GM23338 (cell line): ENCODE results near the gene MAP3K9. TPM values are rescaled to one million over a fixed set of nuclear protein-coding genes. Genes with fewer than 3 reads are reported as not detected.

Source experiments
- ATAC-seq: fragments of 200-7000 bp; cut with Tn5 transposase; 3 replicates; pipeline ENCODE4 v1.9.1; 2020
- DNase-seq: peaks from one replicate; pipeline ENCODE4 v3.0.0-alpha.2; 2015; ENCODE audit warnings: low spot score
- H2AFZ ChIP-seq: fragments of 200-600 bp; sonication (generic); 2 replicates; pipeline ENCODE4 v1.8.0; 2016; ENCODE audit warnings: antibody characterized with exemption, mild to moderate bottlenecking, moderate library complexity
- H3F3A ChIP-seq: fragments of 200-600 bp; sonication (generic); replicated peaks from 2 replicates; pipeline ENCODE4 v1.8.0; 2017; ENCODE audit warnings: antibody characterized with exemption, mixed run types, low read depth
- H3K27ac ChIP-seq: fragments of 200-600 bp; sonication (generic); 2 replicates; pipeline ENCODE4 v1.6.1; 2016; ENCODE audit warnings: low read depth
- H3K27me3 ChIP-seq: fragments of 200-600 bp; sonication (generic); 2 replicates; pipeline ENCODE4 v1.8.0; 2016; ENCODE audit warnings: mild to moderate bottlenecking, mixed run types, moderate library complexity; ENCODE audit not compliant: insufficient read depth
- H3K36me3 ChIP-seq: fragments of 200-600 bp; sonication (generic); 2 replicates; pipeline ENCODE4 v1.8.0; 2016; ENCODE audit warnings: mild to moderate bottlenecking; ENCODE audit not compliant: insufficient read depth
- H3K4me1 ChIP-seq: fragments of 200-600 bp; sonication (generic); 2 replicates; pipeline ENCODE4 v1.8.0; 2016; ENCODE audit warnings: mild to moderate bottlenecking, moderate library complexity; ENCODE audit not compliant: insufficient read depth
- H3K4me2 ChIP-seq: fragments of 200-600 bp; sonication (generic); 2 replicates; pipeline ENCODE4 v1.7.1; 2017; ENCODE audit warnings: mixed run types
- H3K4me3 ChIP-seq: fragments of 200-600 bp; sonication (generic); 2 replicates; pipeline ENCODE4 v1.6.1; 2016; ENCODE audit warnings: mixed run types
- H3K79me2 ChIP-seq: fragments of 200-600 bp; sonication (generic); replicated peaks from 2 replicates; pipeline ENCODE4 v1.8.0; 2017; ENCODE audit warnings: mild to moderate bottlenecking; ENCODE audit not compliant: insufficient read depth
- H3K9me2 ChIP-seq: fragments of 200-600 bp; sonication (generic); 2 replicates; pipeline ENCODE4 v1.8.0; 2017; ENCODE audit not compliant: insufficient read depth
- H4K20me1 ChIP-seq: fragments of 200-600 bp; sonication (generic); replicated peaks from 2 replicates; pipeline ENCODE4 v1.8.0; 2017; ENCODE audit warnings: mild to moderate bottlenecking; ENCODE audit not compliant: insufficient read depth
- H3K27ac Mint-ChIP-seq: 2 replicates; pipeline ENCODE4 v1.8.0; 2020; ENCODE audit warnings: inconsistent platforms, mild to moderate bottlenecking, moderate library complexity, mixed read lengths
- H3K27me3 Mint-ChIP-seq: 3 replicates; pipeline ENCODE4 v1.8.0; 2022; ENCODE audit warnings: low read depth, mild to moderate bottlenecking, moderate library complexity, mixed read lengths, inconsistent platforms; ENCODE audit not compliant: insufficient read depth, poor library complexity
- H3K36me3 Mint-ChIP-seq: 3 replicates; pipeline ENCODE4 v1.8.0; 2021; ENCODE audit warnings: low read depth, mild to moderate bottlenecking, inconsistent platforms, moderate library complexity, mixed read lengths
- H3K4me1 Mint-ChIP-seq: 3 replicates; pipeline ENCODE4 v1.8.0; 2020; ENCODE audit warnings: mild to moderate bottlenecking, inconsistent platforms, mixed read lengths
- H3K4me3 Mint-ChIP-seq: 3 replicates; pipeline ENCODE4 v1.8.0; 2021; ENCODE audit warnings: moderate library complexity, mild to moderate bottlenecking, inconsistent platforms, mixed read lengths
- H3K9me3 Mint-ChIP-seq: 3 replicates; pipeline ENCODE4 v1.8.0; 2020; ENCODE audit warnings: moderate library complexity, mild to moderate bottlenecking, inconsistent platforms, mixed read lengths
- CREB1 ChIP-seq: fragments of 250-450 bp; sonication (Bioruptor Pico); IDR thresholded peaks from 2 replicates; pipeline ENCODE4 v1.5.0; 2020; ENCODE audit warnings: low read depth, mild to moderate bottlenecking, moderate library complexity
- CTCF ChIP-seq, 2 experiments: fragments of 200-600 bp in 1 of 2; sonication (generic) in 1 of 2; conservative IDR thresholded peaks; 2 replicates each; pipeline versions ENCODE4 v1.5.1 to v1.6.1; 2016 to 2017; ENCODE audit warnings: antibody characterized with exemption in 2 of 2, low read depth in 2 of 2, mild to moderate bottlenecking in 2 of 2, moderate library complexity in 1 of 2
- ETS1 ChIP-seq: IDR thresholded peaks from 2 replicates; pipeline ENCODE4 v1.6.1; 2016; ENCODE audit warnings: antibody characterized with exemption
- EZH2 ChIP-seq: fragments of 200-600 bp; sonication (generic); IDR thresholded peaks from one replicate; pipeline ENCODE4 v1.8.0; 2017; ENCODE audit warnings: antibody characterized with exemption, mild to moderate bottlenecking, low read depth; ENCODE audit not compliant: unreplicated experiment
- EZH2phosphoT487 ChIP-seq: fragments of 200-600 bp; sonication (generic); IDR thresholded peaks from one replicate; pipeline ENCODE4 v1.8.1; 2018; ENCODE audit warnings: antibody characterized with exemption; ENCODE audit not compliant: unreplicated experiment
- JUNB ChIP-seq: IDR thresholded peaks from one replicate; pipeline ENCODE4 v1.6.1; 2016; ENCODE audit warnings: antibody characterized with exemption; ENCODE audit not compliant: unreplicated experiment
- NANOG ChIP-seq: IDR thresholded peaks from 2 replicates; pipeline ENCODE4 v1.6.1; 2016; ENCODE audit warnings: antibody characterized with exemption, borderline replicate concordance
- POLR2AphosphoS5 ChIP-seq: IDR thresholded peaks from 2 replicates; pipeline ENCODE4 v1.6.1; 2016; ENCODE audit warnings: antibody characterized with exemption, low read depth
- REST ChIP-seq: IDR thresholded peaks from one replicate; pipeline ENCODE4 v1.6.1; 2018; ENCODE audit warnings: antibody characterized with exemption; ENCODE audit not compliant: unreplicated experiment
- STAT1 ChIP-seq: IDR thresholded peaks from one replicate; pipeline ENCODE4 v1.6.1; 2016; ENCODE audit warnings: antibody characterized with exemption; ENCODE audit not compliant: unreplicated experiment
- ZNF114 ChIP-seq: fragments of 250-450 bp; sonication (Bioruptor Pico); IDR thresholded peaks from 2 replicates; pipeline ENCODE4 v1.5.0; 2020; ENCODE audit warnings: mild to moderate bottlenecking, moderate library complexity
- ZNF331 ChIP-seq: fragments of 250-450 bp; sonication (Bioruptor Pico); IDR thresholded peaks from 2 replicates; pipeline ENCODE4 v1.5.0; 2020; ENCODE audit warnings: low read depth, mild to moderate bottlenecking, moderate library complexity
- ZNF462 ChIP-seq: fragments of 250-450 bp; sonication (Bioruptor Pico); IDR thresholded peaks from 2 replicates; pipeline ENCODE4 v1.5.0; 2020; ENCODE audit warnings: mild to moderate bottlenecking, moderate library complexity
- polyA plus RNA-seq: library from polyadenylated mRNA; unstranded; fragments of >200 nt; fragmentation: Nextera tagmentation; extraction: Ambion mirVana; gene quantifications from 2 replicates; pipeline ENCODE4 v1.2.1, GENCODE V29; 2016
- total RNA-seq: library from RNA; depleted of rRNA; stranded (reverse); fragments of >200 nt; shearing (Covaris generic); gene quantifications from 2 replicates; pipeline ENCODE4 v1.2.3, GENCODE V29; 2014

Gene MAP3K9
- total and polyA plus RNA-seq, 2 experiments from 2014 or later, result 5.3 to 30.8 TPM

- Histone ChIP-seq H3K36me3 (peaks cover 9% of the 10 kb centered on the region), H3K4me2 (no peak overlapping the region), H3F3A (no peaks in the 10 kb centered on the region), H3K27me3 (no peaks in the 10 kb centered on the region), H3K4me3 (no peak overlapping the region), H3K79me2 (no peaks in the 10 kb centered on the region), H4K20me1 (peaks cover 10% of the 10 kb centered on the region; the same call in 1 of the 2 replicates), H3K27ac (no peak overlapping the region), H3K9me2 (no peaks in the 10 kb centered on the region), H3K4me1 (no peaks in the 10 kb centered on the region), H2AFZ (no peak overlapping the region)
- TF ChIP-seq CTCF (conservative IDR thresholded peaks at IDR 0.05; ENCODE audit: low read depth in 2 of 2), result no peak
- TF ChIP-seq EZH2phosphoT487, result no peak
- no peak for TF ChIP-seq REST
- TF ChIP-seq ZNF114 (CRISPR knock-in tag), result no peak
- no peak for TF ChIP-seq NANOG
- TF ChIP-seq JUNB, result no peak
- TF ChIP-seq POLR2AphosphoS5, result no peak
- no peak for TF ChIP-seq EZH2
- no peak for TF ChIP-seq ZNF462 (CRISPR knock-in tag)
- no peak for TF ChIP-seq ETS1
- no peak for TF ChIP-seq CREB1
- TF ChIP-seq ZNF331 (CRISPR knock-in tag), result no peak
- TF ChIP-seq STAT1, result no peak
- ATAC-seq, result no peak
- no peak overlapping the region for H3K27ac Mint-ChIP-seq
- H3K27me3 Mint-ChIP-seq, result peaks cover 3% of the 10 kb centered on the region
- H3K9me3 Mint-ChIP-seq, result no peaks in the 10 kb centered on the region
- no peak overlapping the region for H3K4me3 Mint-ChIP-seq
- H3K4me1 Mint-ChIP-seq, result no peaks in the 10 kb centered on the region; the same call in 2 of the 3 replicates
- peaks cover 30% of the 10 kb centered on the region for H3K36me3 Mint-ChIP-seq
- no peak for DNase-seq
Observed at GRCh38 chr14:70753518-70753953, 55.8 kb downstream of the MAP3K9 start.
